ENCODE data around the gene LAMA4. TPM values are rescaled to one million over a fixed set of nuclear protein-coding genes. Genes with fewer than 3 reads are reported as not detected.
A peak's percentile ranks its signal among the peaks of the same experiment; 100 is the strongest.

Gene LAMA4
- polyA plus RNA-seq, 2 of the 4 experiments (the other 2 are of a cell fraction): 1.0 to 3.1 TPM

DNA sequence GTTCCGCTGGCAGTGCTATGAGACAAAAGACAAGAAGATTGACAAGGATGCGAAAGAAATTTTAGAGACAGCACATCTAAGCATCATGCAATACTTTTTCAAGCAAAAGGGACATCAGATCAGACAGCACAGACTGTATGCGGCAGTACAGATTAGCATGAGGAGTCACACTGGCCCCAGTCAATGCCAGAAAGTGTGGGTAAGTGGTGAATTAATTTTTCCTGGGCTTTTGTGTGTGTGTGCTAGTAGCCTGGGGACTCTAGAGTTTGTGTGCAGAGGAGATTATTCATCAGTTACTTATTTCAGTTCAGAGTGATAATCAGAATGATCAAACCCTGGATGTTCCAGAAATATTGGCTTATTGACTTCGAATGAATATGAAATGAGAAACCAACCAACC, 47.2 kb downstream of the LAMA4 start:
- CTCF ChIA-PET: no interaction called here
- WGBS (ENCODE audit: missing lambda C conversion rate): 82% methylated on average over 4 of the region's 4 CpGs
- Histone ChIP-seq H3K9me3 (no peaks in the 10 kb centered on the region), H3K4me1 (peaks cover 36% of the 10 kb centered on the region), H3K4me2 (no peak overlapping the region), H3K27ac (no peak overlapping the region), H3K4me3 (no peak overlapping the region)
- DNase-seq (ENCODE audit: low read depth in 1 of 2, low spot score in 1 of 2) (no peak), ATAC-seq (no peak), FAIRE-seq (no peak)
- POLR2A ChIA-PET: no interaction called here
- TF ChIP-seq HDAC2 (IDR thresholded peaks at IDR 0.05): no peak
- TF ChIP-seq ZC3H11A (IDR thresholded peaks at IDR 0.05): no peak
- TF ChIP-seq, protein P1, sequence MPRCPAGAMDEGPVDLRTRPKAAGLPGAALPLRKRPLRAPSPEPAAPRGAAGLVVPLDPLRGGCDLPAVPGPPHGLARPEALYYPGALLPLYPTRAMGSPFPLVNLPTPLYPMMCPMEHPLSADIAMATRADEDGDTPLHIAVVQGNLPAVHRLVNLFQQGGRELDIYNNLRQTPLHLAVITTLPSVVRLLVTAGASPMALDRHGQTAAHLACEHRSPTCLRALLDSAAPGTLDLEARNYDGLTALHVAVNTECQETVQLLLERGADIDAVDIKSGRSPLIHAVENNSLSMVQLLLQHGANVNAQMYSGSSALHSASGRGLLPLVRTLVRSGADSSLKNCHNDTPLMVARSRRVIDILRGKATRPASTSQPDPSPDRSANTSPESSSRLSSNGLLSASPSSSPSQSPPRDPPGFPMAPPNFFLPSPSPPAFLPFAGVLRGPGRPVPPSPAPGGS (IDR thresholded peaks at IDR 0.05): no peak
- TF ChIP-seq HOXB13 (CRISPR knock-in tag; IDR thresholded peaks at IDR 0.05; ENCODE audit: low read depth): no peak
- TF ChIP-seq NPAS2 (CRISPR knock-in tag; IDR thresholded peaks at IDR 0.05; ENCODE audit: borderline replicate concordance): no peak

GRCh38 chr6:112206110-112206458, 48.3 kb downstream of the LAMA4 start:
- ATAC-seq: no peak
- Histone ChIP-seq H3K4me3 (no peak overlapping the region), H3K27ac (peak overlapping the region in 1 of 2 experiments; percentile 90; a peak in 3 of 6 replicates), H3K4me1 (peaks cover 36% of the 10 kb centered on the region), H3K9me3 (no peaks in the 10 kb centered on the region), H3K4me2 (no peak overlapping the region)
- ChIA-PET POLR2A (no interaction called here), CTCF (no interaction called here)
- DNase-seq (ENCODE audit: low read depth in 1 of 2, low spot score in 1 of 2): no peak
- TF ChIP-seq ZNF302 (CRISPR knock-in tag; IDR thresholded peaks at IDR 0.05) (no peak), NFE2L2 (conservative IDR thresholded peaks at IDR 0.05; ENCODE audit: low read length) (no peak), TFCP2L1 (CRISPR knock-in tag; IDR thresholded peaks at IDR 0.05) (no peak), FOXS1 (CRISPR knock-in tag; IDR thresholded peaks at IDR 0.05) (no peak)
- FAIRE-seq: no peak

DNA sequence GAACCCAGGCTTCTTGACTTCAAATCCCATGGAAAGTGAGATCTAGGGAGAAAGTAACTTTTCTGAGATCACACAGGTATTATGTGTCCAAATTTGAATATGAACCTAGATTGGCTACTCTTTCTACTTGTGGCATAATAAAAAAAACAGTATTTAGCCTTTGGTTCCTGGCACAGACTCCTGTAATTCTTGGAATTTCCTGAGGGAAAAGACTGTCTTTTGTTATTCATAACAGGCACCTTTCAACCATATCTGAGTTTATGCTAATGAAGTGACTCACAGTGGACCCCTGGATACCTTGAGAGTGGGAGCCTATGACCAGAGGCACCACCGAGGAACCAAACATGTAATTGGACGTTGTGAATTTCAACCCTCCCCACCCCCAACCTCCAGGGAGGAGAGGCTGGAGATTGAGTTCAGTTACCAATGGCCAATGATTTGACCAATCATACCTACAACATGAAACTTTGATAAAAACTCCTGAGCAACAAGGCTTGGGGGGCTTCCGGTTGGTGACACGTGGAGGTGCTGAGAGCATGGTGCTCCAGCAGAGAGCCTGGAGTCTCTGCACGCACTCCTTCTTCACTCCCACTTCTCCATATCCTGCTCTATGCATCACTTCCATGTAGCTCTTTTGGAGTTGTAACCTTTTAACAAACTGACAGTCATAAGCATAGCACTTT, 48.8 kb downstream of the LAMA4 start:
- TF ChIP-seq POLR2AphosphoS2 (conservative IDR thresholded peaks at IDR 0.05; ENCODE audit: low read length) (no peak), CTCF (IDR thresholded peaks at IDR 0.05) (no peak), MAFK (IDR thresholded peaks at IDR 0.05; ENCODE audit: partially characterized antibody) (no peak), HOXB13 (CRISPR knock-in tag; IDR thresholded peaks at IDR 0.05; ENCODE audit: low read depth) (no peak)
- ATAC-seq (no peak), FAIRE-seq (no peak), DNase-seq (ENCODE audit: low read depth in 1 of 2, low spot score in 1 of 2) (no peak)
- no peaks in the 10 kb centered on the region for H3K9me3 ChIP-seq
- H3K27ac ChIP-seq: peak overlapping the region; percentile 74 to 90; a peak in 5 of 6 replicates
- POLR2A ChIA-PET: no interaction called here
- CTCF ChIA-PET: no interaction called here
- H3K4me3 ChIP-seq: no peak overlapping the region
- WGBS (ENCODE audit: missing lambda C conversion rate): 78% methylated on average over 5 of the region's 5 CpGs
- H3K4me2 ChIP-seq: peak overlapping the region; percentile 7; the same call in 1 of the 3 replicates
- H3K4me1 ChIP-seq: peaks cover 36% of the 10 kb centered on the region

GRCh38 chr6:112204350-112204706, 50.0 kb downstream of the LAMA4 start:
- FAIRE-seq: no peak
- H3K4me1 ChIP-seq: peaks cover 36% of the 10 kb centered on the region
- peak in 1 of 2 experiments; percentile 31; a peak in 3 of 6 replicates for ATAC-seq
- DNase-seq (ENCODE audit: low read depth in 1 of 2, low spot score in 1 of 2): no peak
- H3K9me3 ChIP-seq: no peaks in the 10 kb centered on the region
- H3K27ac ChIP-seq: peak overlapping the region; percentile 74 to 90
- POLR2A ChIA-PET: no interaction called here
- TF ChIP-seq KDM1A (IDR thresholded peaks at IDR 0.05; ENCODE audit: low read depth) (no peak), NR3C1 (IDR thresholded peaks at IDR 0.05) (no peak), RNF2 (IDR thresholded peaks at IDR 0.05; ENCODE audit: borderline replicate concordance, low read depth) (no peak), FOXS1 (CRISPR knock-in tag; IDR thresholded peaks at IDR 0.05) (no peak), RFX5 (IDR thresholded peaks at IDR 0.05) (no peak), E2F6 (IDR thresholded peaks at IDR 0.05; ENCODE audit: borderline replicate concordance, low read depth) (no peak), KDM5A (IDR thresholded peaks at IDR 0.05) (no peak), CHD4 (IDR thresholded peaks at IDR 0.05; ENCODE audit: borderline replicate concordance) (no peak), ZNF302 (CRISPR knock-in tag; IDR thresholded peaks at IDR 0.05) (no peak)
- TF ChIP-seq, protein P1 (IDR thresholded peaks at IDR 0.05): no peak
- H3K4me3 ChIP-seq: no peak overlapping the region
- peak overlapping the region; percentile 82 for H3K4me2 ChIP-seq
- CTCF ChIA-PET: interaction anchor here (0.7 kb wide), 1 partner anchor 41 kb away, joined by 3 read pairs; no protein-coding TSS in a partner anchor
- whole genome bisulfite sequencing (ENCODE audit: missing lambda C conversion rate): 44% methylated on average over 4 of the region's 4 CpGs

Data from A549 (cell line).